Measurements from ENCODE around the gene ITCH. TPM values are rescaled to one million over a fixed set of nuclear protein-coding genes. Genes with fewer than 3 reads are reported as not detected.

ITCH gene
- total and polyA plus RNA-seq, 2 of the 8 experiments (the other 6 are each of a cell fraction or from before 2014, with no cell fraction given) = 3.9 to 45.2 TPM

DNA sequence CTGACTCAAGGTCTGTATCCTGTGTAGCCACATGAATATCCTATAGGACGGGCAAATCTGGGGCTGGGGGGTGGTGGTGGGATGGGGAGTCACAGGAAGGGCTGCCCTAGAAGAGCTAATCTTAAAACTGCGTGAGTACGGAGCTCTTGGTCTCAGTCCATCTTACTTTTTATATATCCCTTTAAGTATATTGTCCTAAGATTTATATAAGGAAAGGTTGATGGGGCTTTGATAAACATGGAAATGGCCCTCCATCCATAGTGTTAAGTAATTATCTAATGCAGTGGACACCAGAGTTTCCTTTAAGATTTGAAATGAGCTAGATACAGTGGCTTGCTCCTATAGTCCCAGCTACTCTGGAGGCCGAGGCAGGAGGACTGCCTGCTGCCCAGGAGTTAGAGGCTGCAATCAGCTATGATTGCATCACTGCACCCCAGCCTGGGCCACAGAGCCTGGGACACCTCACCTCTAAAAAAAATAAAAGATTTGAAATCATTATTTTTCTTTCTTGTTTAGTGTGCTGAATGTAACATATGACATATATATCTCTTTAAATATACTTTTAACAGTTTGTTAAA is 128.9 kb downstream of the ITCH start:
- Histone ChIP-seq H3K27me3 (replicated peaks in 1 of 4; ENCODE audit: control insufficient read depth in 3 of 4, extremely low read depth in 1 of 4, insufficient read depth in 3 of 4, low read length in 3 of 4) (no peaks in the 10 kb centered on the region), H4K5ac (ENCODE audit: insufficient read length, low read depth, low read length) (no peak overlapping the region), H3K4me1 (replicated peaks in 1 of 4; ENCODE audit: control insufficient read depth in 3 of 4, insufficient read depth in 4 of 4, low read length in 3 of 4) (no peaks in the 10 kb centered on the region), H2BK20ac (ENCODE audit: low read length) (no peak overlapping the region), H3K79me2 (ENCODE audit: control insufficient read depth in 1 of 2, insufficient read depth in 2 of 2, low read length in 2 of 2) (no peaks in the 10 kb centered on the region), H2BK120ac (replicated peaks; ENCODE audit: low read depth, low read length) (no peak overlapping the region), H4K91ac (replicated peaks; ENCODE audit: insufficient read length, low read length) (no peak overlapping the region), H2BK5ac (ENCODE audit: low read depth, low read length) (no peak overlapping the region), H4K20me1 (replicated peaks in 1 of 2; ENCODE audit: control insufficient read depth in 1 of 2, insufficient read depth in 2 of 2, low read length in 2 of 2) (peaks cover 0 to 4% of the 10 kb centered on the region in 2 experiments), H3K18ac (ENCODE audit: extremely low read depth, low read length) (no peak overlapping the region), H3K27ac (ENCODE audit: low read depth, low read length) (no peak overlapping the region), H3K23me2 (ENCODE audit: low read depth, low read length) (no peaks in the 10 kb centered on the region), H3K4me3 (ENCODE audit: extremely low read depth in 1 of 4, insufficient read depth in 2 of 4, low read depth in 3 of 4, low read length in 4 of 4) (no peak overlapping the region), H2AFZ (ENCODE audit: low read length) (no peak overlapping the region), H3K36me3 (ENCODE audit: control insufficient read depth in 2 of 4, insufficient read depth in 4 of 4, low read length in 3 of 4) (peaks cover 6 to 51% (median 18%) of the 10 kb centered on the region in 4 experiments; a peak in 7 of 8 replicates), H3K9me3 (ENCODE audit: insufficient read depth in 2 of 2, low read depth in 1 of 2, low read length in 1 of 2) (no peaks in the 10 kb centered on the region), H2BK15ac (ENCODE audit: low read length) (no peak overlapping the region), H3K56ac (replicated peaks; ENCODE audit: insufficient read length, low read depth, low read length) (no peak overlapping the region), H3K4me2 (ENCODE audit: insufficient read depth in 1 of 2, low read depth in 2 of 2, low read length in 2 of 2) (no peak overlapping the region), H3K14ac (ENCODE audit: insufficient read length) (no peak overlapping the region), H3K9ac (replicated peaks in 1 of 4; ENCODE audit: extremely low read depth in 1 of 4, low read depth in 3 of 4, low read length in 3 of 4) (no peak overlapping the region), H3K23ac (ENCODE audit: insufficient read length) (no peak overlapping the region), H4K8ac (ENCODE audit: extremely low read depth, insufficient read depth, low read length) (no peak overlapping the region), H3K79me1 (ENCODE audit: low read depth, low read length) (no peaks in the 10 kb centered on the region), H2AK5ac (ENCODE audit: low read depth, low read length) (no peak overlapping the region), H2BK12ac (ENCODE audit: low read depth, low read length) (no peak overlapping the region), H3K4ac (replicated peaks; ENCODE audit: insufficient read length, low read depth, low read length) (no peak overlapping the region)
- CTCF ChIA-PET (ENCODE audit: partially characterized antibody) = interaction anchor here (0.6 to 1.2 kb wide), 2 partner anchors 172 to 180 kb away, joined by 4 read pairs; no protein-coding TSS in a partner anchor
- WGBS, 2 experiments (ENCODE audit: extremely low coverage in 1 of 2, insufficient coverage in 1 of 2, insufficient read length in 1 of 2, insufficient replicate concordance in 2 of 2, low coverage in 1 of 2, low lambda C conversion rate in 2 of 2, missing lambda C conversion rate in 1 of 2) = 86% methylated on average over 4 of the region's 4 CpGs; no CpG with 5 or more reads in 1 of the 2 experiments
- FAIRE-seq (no peak), DNase-seq (ENCODE audit: low read depth in 1 of 2, low spot score in 2 of 2) (no peak)
- POLR2A ChIA-PET (ENCODE audit: partially characterized antibody) = no interaction called here
- TF ChIP-seq TAF7 (optimal IDR thresholded peaks at IDR 0.05; ENCODE audit: borderline replicate concordance, low read depth, low read length) (no peak), MAFK (IDR thresholded peaks at IDR 0.05; ENCODE audit: low read depth, low read length) (no peak), PHF8 (conservative IDR thresholded peaks at IDR 0.05; ENCODE audit: low read depth, low read length) (no peak), CBX8 (IDR thresholded peaks at IDR 0.05; ENCODE audit: borderline replicate concordance, low read depth, low read length) (no peak), POU5F1 (IDR thresholded peaks at IDR 0.05; ENCODE audit: low read depth, low read length) (no peak), GABPA (IDR thresholded peaks at IDR 0.05; ENCODE audit: borderline replicate concordance, insufficient read depth, low read length) (no peak), RNF2 (IDR thresholded peaks at IDR 0.05; ENCODE audit: borderline replicate concordance, low read depth, low read length, missing control alignments, poor library complexity, severe bottlenecking) (no peak), CBX5 (IDR thresholded peaks at IDR 0.05; ENCODE audit: low read depth, low read length) (no peak), SAP30 (IDR thresholded peaks at IDR 0.05; ENCODE audit: insufficient read depth, insufficient replicate concordance, low read length) (no peak), KDM1A (IDR thresholded peaks at IDR 0.05; ENCODE audit: borderline replicate concordance, low read length) (no peak)
- TF ChIP-seq, protein P1, sequence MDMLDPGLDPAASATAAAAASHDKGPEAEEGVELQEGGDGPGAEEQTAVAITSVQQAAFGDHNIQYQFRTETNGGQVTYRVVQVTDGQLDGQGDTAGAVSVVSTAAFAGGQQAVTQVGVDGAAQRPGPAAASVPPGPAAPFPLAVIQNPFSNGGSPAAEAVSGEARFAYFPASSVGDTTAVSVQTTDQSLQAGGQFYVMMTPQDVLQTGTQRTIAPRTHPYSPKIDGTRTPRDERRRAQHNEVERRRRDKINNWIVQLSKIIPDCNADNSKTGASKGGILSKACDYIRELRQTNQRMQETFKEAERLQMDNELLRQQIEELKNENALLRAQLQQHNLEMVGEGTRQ (IDR thresholded peaks at IDR 0.05; ENCODE audit: low read length) = no peak
